GM18498 (cell line): Measurements from ENCODE around the gene MCM9.
"Not testable (repeated sequence)": the region's sequence is repeated elsewhere in the genome, so short reads cannot be mapped to it uniquely, and the experiment has no call there.

ENCODE experiments used
- ATAC-seq: cut with Tn5 transposase; IDR thresholded peaks from one replicate; pipeline ENCODE4 v1.9.1; 2021; ENCODE audit warnings: mild to moderate bottlenecking, moderate library complexity; ENCODE audit not compliant: unreplicated experiment

MCM9 gene

DNA sequence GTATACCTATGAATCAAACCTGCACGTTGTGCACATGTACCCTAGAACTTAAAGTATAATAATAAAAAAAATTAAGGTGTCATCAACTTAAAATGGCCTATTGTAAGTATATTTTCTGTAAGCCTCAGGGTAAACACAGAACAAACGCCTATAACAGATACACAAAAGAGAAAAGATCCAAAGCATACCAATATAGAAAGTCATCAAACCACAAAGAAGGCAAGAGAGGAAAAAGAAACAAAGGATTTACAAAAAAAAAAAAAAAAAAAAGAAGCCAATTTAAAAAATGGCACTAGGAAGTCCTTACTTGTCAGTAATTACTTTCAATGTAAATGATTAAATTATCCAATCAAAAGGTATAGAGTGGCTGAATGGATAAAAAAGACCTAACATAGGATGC lies 65.6 kb downstream of the MCM9 start:
- ATAC-seq = no peak

DNA sequence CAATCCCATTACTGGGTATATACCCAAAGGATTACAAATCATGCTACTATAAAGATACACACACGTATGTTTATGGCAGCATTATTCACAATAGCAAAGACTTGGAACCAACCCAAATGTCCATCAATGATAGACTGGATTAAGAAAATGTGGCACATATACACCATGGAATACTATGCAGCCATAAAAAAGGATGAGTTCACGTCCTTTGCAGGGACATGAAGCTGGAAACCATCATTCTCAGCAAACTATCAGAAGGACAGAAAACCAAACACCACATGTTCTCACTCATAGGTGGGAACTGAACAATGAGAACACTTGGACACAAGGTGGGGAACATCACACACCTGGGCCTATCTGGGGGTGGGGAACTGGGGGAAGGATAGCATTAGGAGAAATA lies 66.1 kb downstream of the MCM9 start:
- ATAC-seq = not testable (repeated sequence)

DNA sequence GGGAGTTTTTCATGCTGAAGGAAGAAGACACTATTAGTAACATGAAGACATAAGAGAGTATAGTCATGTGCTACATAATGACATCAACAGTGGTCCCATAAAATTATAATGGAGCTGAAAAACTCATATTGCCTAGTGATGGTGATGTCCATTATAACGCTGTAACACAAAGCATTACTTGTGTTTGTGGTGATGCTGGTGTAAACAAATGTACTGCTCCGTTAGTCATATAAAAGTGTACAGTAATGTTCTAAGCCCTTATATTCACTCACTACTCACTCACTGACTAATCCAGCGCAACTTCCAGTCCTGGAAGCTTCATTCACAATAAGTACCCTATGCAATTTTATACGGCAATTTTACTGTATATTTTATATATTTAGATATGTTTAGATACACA lies 67.8 kb downstream of the MCM9 start:
- no peak for ATAC-seq

DNA sequence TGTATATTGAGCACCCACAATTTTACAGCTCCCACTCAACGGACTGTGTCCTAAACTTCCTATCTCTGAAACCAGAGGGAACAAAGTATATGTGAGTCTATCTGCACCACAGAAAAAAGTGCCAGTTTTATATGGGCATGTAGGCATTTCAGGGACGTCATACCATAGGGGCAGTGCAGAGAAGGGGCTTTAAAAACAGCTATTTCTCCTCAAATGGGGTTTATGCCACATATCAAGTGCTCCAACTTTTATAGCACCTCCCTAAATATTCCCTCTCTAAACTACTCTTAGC lies 69.9 kb downstream of the MCM9 start:
- ATAC-seq = no peak

DNA sequence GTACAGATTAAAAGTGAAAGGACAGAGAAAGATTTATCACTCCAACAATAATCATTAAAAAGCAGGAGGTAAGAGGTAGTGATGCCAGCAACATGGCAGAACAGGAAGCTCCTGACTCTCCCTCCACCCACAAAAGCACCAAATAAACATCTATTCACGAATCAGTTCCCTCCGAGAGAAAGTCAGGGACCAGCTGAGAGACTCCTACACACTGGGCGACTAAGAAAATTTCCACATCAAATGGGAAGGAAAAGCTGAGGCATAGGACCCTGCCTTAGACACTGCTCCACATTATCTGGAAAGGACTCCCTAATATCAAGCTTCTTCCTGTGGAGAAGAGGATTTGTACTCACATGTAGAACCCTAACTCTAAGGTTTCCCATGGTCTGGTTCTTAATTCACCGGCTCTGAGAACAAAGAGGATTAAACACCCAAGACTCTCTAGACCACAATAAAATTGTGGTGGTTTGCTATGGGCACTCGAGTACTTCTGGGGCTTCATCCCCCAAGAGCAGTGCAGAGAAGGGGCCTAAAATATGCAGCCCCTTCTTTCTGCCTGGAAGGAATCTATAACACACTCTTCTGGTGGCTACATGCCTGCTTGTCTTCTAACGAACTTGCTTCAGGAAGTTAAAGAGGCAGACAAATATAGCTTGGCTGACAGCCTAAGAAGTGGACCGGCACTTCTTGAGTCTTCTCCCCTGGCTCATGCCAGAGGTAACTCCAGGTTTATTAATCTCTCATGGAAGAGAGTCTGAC lies 70.4 kb downstream of the MCM9 start:
- ATAC-seq = no peak

DNA sequence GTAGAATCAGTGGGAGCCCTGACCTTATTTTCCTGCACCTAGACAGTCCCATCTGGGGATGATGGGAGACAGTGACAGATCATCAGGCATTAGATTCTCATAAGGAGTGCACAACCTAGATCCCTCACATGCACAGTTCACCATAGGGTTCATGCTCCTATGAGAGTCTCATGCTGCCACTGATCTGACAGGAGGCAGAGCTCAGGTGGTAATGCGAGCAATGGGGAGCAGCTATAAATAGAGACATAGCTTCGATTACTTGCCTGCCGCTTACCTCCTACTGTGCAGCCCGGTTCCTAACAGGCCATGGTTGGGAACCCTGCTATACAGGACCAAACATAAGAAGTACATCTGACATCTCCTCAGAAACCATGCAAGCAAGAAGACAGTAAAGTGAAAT lies 72.5 kb downstream of the MCM9 start:
- no peak for ATAC-seq

DNA sequence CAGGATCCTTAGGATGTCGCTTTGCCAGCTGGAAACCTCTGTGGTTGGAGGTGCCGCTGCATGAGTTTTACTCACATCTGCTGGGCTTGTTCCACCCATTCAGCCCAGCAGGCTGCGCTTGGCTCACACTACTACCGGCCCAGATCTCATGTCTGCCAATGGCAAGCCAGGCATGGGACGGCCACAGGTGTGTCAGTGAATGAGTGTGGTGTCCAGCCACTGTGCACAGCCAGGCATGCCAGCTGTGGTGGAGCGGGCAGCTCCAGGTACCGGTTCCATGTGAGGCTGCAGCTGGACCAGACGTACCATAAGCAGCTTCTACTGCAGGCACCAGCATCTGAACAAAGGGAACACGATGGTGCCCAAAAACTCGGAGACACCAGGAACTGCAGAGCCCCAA lies 74.1 kb downstream of the MCM9 start:
- no peak for ATAC-seq

DNA sequence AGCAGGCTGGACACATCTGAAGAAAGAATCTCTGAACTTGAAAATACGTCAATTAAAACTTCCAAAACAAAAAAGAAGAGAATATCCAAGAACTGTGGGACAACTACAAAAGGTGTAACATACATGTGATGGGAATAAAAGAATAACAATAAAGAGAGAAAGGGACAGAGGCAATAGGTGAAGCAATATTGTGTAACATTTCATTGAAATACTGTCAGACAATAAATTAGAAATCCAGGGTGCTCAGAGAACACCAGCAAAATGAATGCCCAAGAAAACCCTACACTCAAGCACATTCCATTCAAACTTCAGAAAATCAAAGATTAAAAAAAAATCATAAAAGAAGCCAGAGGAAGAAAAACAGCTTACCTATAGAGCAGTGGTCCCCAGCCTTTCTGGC lies 74.6 kb downstream of the MCM9 start:
- no peak for ATAC-seq

DNA sequence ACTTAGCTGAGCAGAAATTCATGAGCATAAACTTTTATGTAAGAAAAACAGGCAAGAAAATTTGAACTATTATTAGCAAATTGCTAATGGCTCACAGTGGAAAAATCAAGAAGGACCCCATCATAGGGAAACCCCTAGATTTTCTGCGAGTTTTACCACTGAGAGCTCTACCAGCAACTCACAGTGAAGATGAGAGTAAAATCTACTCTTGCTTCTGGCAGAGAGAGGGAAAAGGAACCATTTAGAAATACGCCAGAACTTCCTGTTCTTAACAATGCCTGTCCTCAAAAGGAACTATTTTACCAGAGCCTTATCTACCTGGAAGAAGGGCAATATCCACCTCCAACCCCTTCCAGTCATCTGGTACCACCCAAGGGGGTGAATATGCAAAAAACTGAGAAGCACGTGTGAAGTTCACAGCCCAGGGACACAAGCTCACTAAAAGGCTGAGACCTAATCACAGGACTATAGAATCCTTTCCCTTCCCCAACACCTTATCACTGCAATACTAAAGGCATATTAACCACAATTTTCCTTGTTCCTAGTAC lies 75.4 kb downstream of the MCM9 start:
- no peak for ATAC-seq

DNA sequence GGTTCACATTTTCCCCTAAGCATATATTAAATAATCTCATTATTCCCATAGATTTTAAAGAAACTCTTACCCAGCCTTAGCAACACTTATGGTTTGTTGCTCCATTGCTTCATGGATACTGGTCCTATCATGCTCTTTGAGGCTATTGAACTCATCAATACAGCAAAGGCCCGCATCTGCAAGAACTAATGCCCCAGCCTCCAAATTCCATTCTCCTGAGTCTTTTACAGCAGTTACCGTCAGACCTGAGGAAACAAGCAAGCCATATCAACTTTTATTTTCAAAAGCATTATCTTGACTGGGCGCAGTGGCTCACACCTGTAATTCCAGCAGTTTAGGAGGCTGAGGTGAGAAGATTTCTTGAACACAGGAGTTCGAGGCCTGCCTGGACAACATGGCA lies 78.7 kb downstream of the MCM9 start:
- ATAC-seq = no peak

DNA sequence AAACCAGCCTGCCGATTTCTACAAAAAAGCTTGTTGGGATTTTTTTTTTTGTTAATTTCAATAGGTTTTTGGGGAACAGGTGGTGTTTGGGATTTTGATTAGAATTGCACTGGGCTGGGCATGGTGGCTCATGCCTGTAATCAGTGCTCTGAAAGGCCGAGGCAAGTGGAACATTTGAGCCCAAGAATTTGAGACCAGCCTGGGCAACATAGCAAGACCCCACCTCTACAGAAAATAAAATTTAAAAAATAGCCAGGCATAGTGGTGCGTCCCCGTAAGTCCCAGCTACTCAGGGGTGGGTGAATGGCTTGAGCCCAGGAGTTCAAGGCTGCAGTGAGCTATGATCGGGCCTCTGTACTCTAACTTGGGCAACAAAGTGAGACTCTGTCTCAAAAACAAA lies 81.6 kb downstream of the MCM9 start:
- no peak for ATAC-seq

DNA sequence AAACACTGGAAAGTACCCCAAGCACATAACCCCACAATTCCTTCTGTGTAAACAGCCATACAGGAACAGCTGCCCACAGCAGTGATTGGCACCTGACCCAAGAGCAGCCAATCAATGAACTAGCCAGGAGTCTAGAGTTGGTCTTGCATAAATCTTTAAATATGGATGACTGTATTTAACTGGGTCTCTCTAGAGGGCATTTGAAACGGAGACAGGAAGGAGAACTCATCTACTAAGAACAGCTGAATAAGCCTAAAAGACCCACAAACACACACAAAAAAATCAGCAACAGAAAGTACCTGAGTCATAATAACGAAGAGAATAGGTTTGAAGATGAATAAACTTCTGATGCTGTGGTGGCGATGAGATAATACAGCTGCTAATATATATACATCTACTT lies 90.0 kb downstream of the MCM9 start:
- peak; percentile 48 for ATAC-seq

DNA sequence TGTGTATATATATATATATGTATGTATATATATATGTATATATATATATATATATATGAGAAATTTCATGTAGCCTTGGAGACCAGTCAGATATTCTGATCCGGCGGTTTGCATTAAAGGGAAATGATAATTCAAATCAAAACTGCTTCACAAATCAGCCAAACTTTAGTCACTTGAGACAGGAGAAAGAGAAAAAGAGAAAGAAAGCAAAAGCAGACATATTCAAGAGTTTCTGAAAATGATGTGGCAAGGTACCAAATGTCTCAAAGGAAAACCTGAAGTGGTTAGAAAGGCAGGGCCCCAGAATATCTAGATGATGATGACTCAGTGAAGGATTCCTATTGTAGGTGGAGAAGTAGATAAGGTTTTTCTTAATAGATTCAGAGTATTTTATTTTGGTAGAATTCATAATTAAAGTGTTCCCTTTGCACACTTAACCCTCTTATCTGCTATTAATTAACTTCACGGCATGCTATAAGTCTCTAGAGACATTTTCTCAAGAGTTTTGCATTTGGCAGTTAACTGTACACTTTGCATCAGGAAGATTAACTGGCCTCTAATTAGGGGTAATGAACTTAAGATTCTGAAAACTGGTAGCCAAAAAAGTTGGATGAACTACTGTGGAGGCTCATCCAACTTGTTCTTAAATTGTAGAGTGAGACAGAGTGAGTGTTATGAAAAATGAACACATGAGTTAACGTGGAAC lies 91.1 kb downstream of the MCM9 start:
- ATAC-seq = peak; percentile 95

DNA sequence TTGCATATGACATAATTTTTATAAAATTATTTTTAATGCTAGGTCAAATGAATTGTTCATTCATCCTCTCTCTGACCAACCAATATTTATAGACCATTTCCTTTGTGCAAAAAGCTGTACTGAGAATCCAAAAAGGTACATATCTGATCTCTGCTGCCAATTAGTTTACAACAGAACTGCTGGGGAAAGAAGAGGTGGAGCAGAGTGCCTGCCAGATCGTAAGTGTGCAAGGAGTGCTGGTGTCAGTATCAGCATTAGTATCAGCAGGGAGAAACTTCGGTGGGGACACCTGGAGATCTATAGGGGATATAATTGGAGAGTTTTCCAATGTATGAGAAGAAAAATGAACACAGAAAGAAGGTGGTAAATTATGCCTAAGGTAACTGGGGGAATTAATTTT lies 104.3 kb downstream of the MCM9 start:
- no peak for ATAC-seq

DNA sequence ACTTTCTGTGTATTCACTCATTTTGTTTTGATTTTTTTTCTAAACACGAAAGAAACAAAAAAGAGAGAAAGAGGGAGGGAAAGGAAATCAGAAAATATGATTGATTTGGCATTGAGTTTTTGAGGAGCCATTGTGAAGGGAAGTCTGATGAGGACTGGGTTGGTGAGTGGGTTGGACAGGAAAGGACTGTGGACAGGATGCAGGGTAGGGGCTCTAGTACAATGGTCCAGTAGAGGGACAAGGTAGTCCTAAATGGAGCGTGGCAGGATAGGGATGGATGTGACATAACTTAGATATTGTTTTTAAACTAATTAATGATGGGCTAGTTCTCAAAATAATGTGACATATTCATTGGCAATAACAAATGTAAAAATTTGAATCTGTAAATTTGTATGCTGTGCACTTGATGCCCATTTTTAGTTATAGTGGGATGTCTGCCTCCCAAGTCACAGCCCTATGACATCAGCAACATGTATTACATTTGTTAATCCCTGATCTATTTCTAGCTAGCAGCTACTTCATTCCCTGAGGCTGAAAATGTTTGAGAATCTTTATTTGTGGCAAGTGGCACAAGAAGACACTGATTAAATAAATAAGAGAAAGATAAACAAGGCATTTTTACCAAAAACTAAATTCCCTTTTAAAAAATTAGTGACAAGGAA lies 105.0 kb downstream of the MCM9 start:
- no peak for ATAC-seq

DNA sequence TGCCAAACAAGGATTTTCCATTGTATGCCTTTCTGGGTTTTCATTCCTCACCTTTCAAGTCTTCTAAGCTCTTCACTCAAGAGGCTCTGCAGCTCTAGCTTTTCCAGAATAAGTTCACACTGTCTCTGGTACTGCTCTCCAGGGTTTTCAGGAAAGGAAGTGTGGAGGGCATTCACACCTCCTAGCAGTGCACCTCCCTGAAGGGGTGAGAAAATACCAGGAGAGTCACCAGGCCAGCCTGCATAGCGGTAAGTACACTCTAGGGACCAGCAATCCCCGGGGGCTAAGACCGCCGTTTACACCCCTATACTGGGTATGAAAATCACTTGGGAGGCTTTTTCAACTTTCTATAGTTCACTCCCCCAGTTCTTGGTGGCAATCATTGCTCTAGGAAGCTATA lies 108.9 kb downstream of the MCM9 start:
- no peak for ATAC-seq

DNA sequence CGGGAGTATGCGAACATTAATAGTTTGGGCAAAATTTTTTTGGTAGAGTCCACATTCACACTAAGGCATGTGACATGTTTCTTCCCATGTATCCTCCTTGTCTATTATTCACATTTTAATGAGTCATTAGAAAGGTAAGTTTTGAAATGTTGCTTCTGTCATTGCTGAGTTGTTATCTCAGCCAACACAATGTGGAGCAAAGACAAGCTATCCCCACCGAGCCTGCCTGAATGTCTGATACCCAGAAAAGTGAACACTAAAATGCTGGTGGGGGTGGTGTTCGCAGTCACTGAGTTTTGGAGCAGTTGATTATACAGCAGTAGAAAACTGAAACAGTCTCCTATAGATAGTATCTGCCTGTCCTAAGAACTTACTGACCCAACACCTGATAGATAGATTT lies 109.3 kb downstream of the MCM9 start:
- ATAC-seq = no peak

DNA sequence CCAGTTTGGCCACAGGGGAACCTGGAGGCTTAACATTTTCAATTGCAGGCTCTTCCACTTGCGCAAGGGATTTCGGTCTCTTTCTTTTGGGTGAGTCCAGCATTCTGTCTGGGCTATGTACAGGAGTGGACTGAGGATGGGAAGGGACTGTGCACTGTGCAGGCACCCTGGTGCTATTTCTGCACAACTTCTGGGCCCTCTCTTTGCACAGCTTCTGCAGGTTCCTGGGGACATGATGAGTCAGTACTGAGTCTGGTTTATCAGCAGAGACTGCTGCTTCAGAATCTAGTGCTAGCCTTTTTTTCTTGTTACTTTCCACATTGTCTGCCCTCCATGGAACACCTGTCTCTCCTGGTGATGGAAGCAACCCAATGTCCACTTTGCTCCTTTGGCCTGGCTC lies 119.5 kb downstream of the MCM9 start:
- ATAC-seq = no peak

DNA sequence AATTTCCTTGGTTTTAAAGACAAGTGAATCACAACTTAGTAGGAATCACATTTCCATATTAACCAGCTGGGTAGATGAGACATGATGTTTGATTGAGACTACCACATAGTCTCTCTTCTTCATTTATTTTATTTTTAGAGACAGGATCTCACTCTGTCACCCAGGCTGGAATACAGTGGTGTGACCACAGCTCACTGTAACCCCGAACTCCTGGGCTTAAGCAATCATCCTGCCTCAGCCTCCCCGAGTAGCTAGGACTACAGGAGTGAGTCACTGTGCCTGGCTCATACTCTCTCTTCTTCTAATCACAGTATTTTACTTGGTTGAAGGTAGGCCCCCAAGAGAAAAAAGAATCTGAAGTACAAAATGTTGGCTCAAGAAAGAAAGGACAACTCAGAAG lies 121.2 kb downstream of the MCM9 start:
- ATAC-seq = no peak

DNA sequence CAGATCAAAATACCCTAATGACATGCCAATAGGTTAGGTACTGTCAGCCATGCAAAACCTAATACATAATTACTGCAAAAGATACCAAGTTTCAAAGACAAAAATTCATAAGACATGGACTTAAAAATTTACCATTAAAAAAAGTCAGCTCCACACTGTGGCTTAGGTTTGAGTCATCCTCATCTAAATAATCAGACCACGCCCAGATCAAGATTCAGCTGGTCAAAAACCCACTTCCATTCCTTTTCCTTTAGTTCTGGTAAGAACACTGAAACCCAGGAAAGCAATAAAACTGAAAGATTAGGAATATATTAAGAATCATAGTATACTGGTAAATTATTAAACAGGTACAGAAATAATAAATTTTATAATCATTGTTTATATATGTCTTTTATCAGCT lies 122.0 kb downstream of the MCM9 start:
- ATAC-seq = no peak

DNA sequence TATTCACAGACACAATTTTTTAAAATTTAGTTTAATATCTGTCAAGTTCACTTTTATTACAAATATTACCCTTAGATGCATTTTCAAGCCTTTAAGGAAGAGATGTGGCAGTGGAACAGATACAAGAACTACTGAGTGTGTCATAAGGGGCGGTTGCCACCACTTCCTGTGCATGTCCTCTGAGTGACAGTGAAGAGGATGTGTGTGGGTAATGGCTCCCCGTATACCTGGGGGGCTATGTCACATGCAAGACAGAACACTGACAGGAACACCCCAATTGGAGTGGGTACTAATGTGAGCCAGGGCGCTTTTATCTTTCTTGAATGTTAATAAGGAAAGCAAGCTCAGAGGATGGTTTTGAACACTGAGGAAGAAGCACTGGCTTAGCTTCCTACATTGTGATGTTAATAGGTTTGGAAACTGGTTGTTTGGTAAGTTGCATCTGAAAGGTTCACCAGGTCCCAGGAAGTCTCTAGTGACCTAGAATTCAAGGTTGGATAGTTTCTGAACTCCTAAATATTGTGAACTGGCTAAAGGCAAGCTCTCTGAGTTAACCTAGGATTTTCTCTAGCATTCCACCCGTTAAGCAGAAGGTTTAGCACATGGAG lies 124.4 kb downstream of the MCM9 start:
- peak; percentile 88 for ATAC-seq
